Liver (tissue), 9 donors: Measurements from ENCODE around the gene CIB1. TPM values are rescaled to one million over a fixed set of nuclear protein-coding genes. Genes with fewer than 3 reads are reported as not detected.

Experiments
- DNase-seq: peaks from one replicate; pipeline ENCODE4 v3.0.0-alpha.2; 2017; ENCODE audit warnings: low spot score
- H3K27ac ChIP-seq, 2 donors: one replicate each; pipeline ENCODE4 v1.7.0; 2013; ENCODE audit warnings: inconsistent platforms in 2 of 2, low read length in 2 of 2, control low read depth in 1 of 2, low read depth in 1 of 2, mild to moderate bottlenecking in 1 of 2
- H3K27me3 ChIP-seq, 4 donors: one replicate each; pipeline versions ENCODE4 v1.6.1 to v1.7.0; 2013; ENCODE audit warnings: low read length in 3 of 4, inconsistent platforms in 1 of 4, mild to moderate bottlenecking in 1 of 4, moderate library complexity in 1 of 4; ENCODE audit not compliant: control insufficient read depth in 4 of 4, insufficient read depth in 4 of 4
- H3K36me3 ChIP-seq, 4 donors: one replicate each; pipeline versions ENCODE4 v1.6.1 to v1.7.0; 2013; ENCODE audit warnings: low read length in 3 of 4, mild to moderate bottlenecking in 3 of 4, low read depth in 1 of 4, moderate library complexity in 1 of 4; ENCODE audit not compliant: control insufficient read depth in 4 of 4, insufficient read depth in 3 of 4
- H3K4me1 ChIP-seq, 4 donors: one replicate each; pipeline versions ENCODE4 v1.6.1 to v1.7.0; 2013; ENCODE audit warnings: low read length in 3 of 4, mild to moderate bottlenecking in 3 of 4, moderate library complexity in 1 of 4; ENCODE audit not compliant: control insufficient read depth in 4 of 4, insufficient read depth in 4 of 4
- H3K4me3 ChIP-seq, 3 donors: one replicate each; pipeline versions ENCODE4 v1.6.1 to v1.7.0; 2013; ENCODE audit warnings: low read length in 3 of 3, control low read depth in 1 of 3, low read depth in 1 of 3, mild to moderate bottlenecking in 1 of 3
- H3K9ac ChIP-seq, 2 donors: one replicate each; pipeline ENCODE4 v1.7.0; 2013; ENCODE audit warnings: low read length in 2 of 2, mild to moderate bottlenecking in 2 of 2, moderate library complexity in 2 of 2, control low read depth in 1 of 2, low read depth in 1 of 2
- H3K9me3 ChIP-seq, 4 donors: one replicate each; pipeline versions ENCODE4 v1.6.1 to v1.7.0; 2013; ENCODE audit warnings: low read length in 3 of 4; ENCODE audit not compliant: control insufficient read depth in 4 of 4
- ATF3 ChIP-seq: IDR thresholded peaks from 2 replicates; pipeline ENCODE4 v1.6.1; 2016; ENCODE audit warnings: antibody characterized with exemption
- CTCF ChIP-seq: fragments of 150-350 bp; IDR thresholded peaks from 2 replicates; pipeline ENCODE4 v1.5.1; 2017; ENCODE audit warnings: improper control_type of control experiment, low read depth, low read length; ENCODE audit not compliant: missing input control
- EGR1 ChIP-seq, 2 donors: IDR thresholded peaks; 2 replicates each; pipeline ENCODE4 v1.6.1; 2016 to 2018; ENCODE audit warnings: antibody characterized with exemption in 2 of 2, low read depth in 2 of 2
- FOXA1 ChIP-seq: IDR thresholded peaks from 2 replicates; pipeline ENCODE4 v1.6.1; 2016; ENCODE audit warnings: antibody characterized with exemption
- FOXA2 ChIP-seq: IDR thresholded peaks from 2 replicates; pipeline ENCODE4 v1.6.1; 2016; ENCODE audit warnings: antibody characterized with exemption
- GABPA ChIP-seq, 2 donors: IDR thresholded peaks in 1 of 2; conservative IDR thresholded peaks in 1 of 2; 2 replicates each; pipeline ENCODE4 v1.6.1; 2016; ENCODE audit warnings: antibody characterized with exemption in 2 of 2, mild to moderate bottlenecking in 1 of 2, moderate library complexity in 1 of 2
- HNF4A ChIP-seq, 2 donors: conservative IDR thresholded peaks; 2 replicates each; pipeline ENCODE4 v1.6.1; 2016; ENCODE audit warnings: antibody characterized with exemption in 2 of 2, mild to moderate bottlenecking in 2 of 2
- HNF4G ChIP-seq: IDR thresholded peaks from 2 replicates; pipeline ENCODE4 v1.6.1; 2016; ENCODE audit warnings: antibody characterized with exemption
- JUND ChIP-seq, 2 donors: IDR thresholded peaks; 2 replicates each; pipeline ENCODE4 v1.6.1; 2016; ENCODE audit warnings: antibody characterized with exemption in 2 of 2
- NR2F2 ChIP-seq: IDR thresholded peaks from 2 replicates; pipeline ENCODE4 v1.6.1; 2016; ENCODE audit warnings: antibody characterized with exemption
- RAD21 ChIP-seq, 2 donors: IDR thresholded peaks; 2 replicates each; pipeline ENCODE4 v1.6.1; 2016; ENCODE audit warnings: antibody characterized with exemption in 2 of 2, mild to moderate bottlenecking in 2 of 2
- RXRA ChIP-seq, 2 donors: IDR thresholded peaks; 2 replicates each; pipeline ENCODE4 v1.6.1; 2017 to 2018; ENCODE audit warnings: antibody characterized with exemption in 2 of 2, mild to moderate bottlenecking in 1 of 2
- SP1 ChIP-seq: IDR thresholded peaks from 2 replicates; pipeline ENCODE4 v1.6.1; 2018; ENCODE audit warnings: antibody characterized with exemption, mild to moderate bottlenecking
- TAF1 ChIP-seq: conservative IDR thresholded peaks from 2 replicates; pipeline ENCODE4 v1.6.1; 2016; ENCODE audit warnings: antibody characterized with exemption, mild to moderate bottlenecking
- YY1 ChIP-seq: IDR thresholded peaks from 2 replicates; pipeline ENCODE4 v1.6.1; 2016; ENCODE audit warnings: antibody characterized with exemption, mild to moderate bottlenecking
- WGBS: extraction: QIAGEN DNeasy Blood & Tissue Kit; methylation state at CpG from one replicate; pipeline ENCODE4 v1.1.7; 2013; 5-methylcytosine and 5-hydroxymethylcytosine counted together
- polyA plus RNA-seq, 2 donors: library from polyadenylated mRNA; stranded (reverse) in 1 of 2; unstranded in 1 of 2; fragments of 200-250 nt in 1 of 2; fragments of >200 nt in 1 of 2; fragmentation: Nextera tagmentation in 1 of 2; extraction: Ambion mirVana in 1 of 2; gene quantifications; one replicate each; pipeline versions ENCODE4 v1.2.1 to v1.2.3, GENCODE V29; 2013 to 2015
- total RNA-seq, 2 donors: library from RNA; depleted of rRNA; stranded (reverse); fragments of >200 nt; gene quantifications; one replicate each; pipeline ENCODE4 v1.2.3, GENCODE V29; 2014
- TF ChIP-seq, protein P1 (sequence below): IDR thresholded peaks from 2 replicates; pipeline ENCODE4 v1.6.1; 2016; ENCODE audit warnings: antibody characterized with exemption
- TF ChIP-seq, protein P2 (sequence below): IDR thresholded peaks from 2 replicates; pipeline ENCODE4 v1.6.1; 2016; ENCODE audit warnings: antibody characterized with exemption
- TF ChIP-seq, protein P3 (sequence below): IDR thresholded peaks from 2 replicates; pipeline ENCODE4 v1.6.1; 2016; ENCODE audit warnings: antibody characterized with exemption, mild to moderate bottlenecking
- donor health status: healthy.
- donor health status: healthy.
- donor health status: healthy.
- donor health status: healthy.
- donor health status: healthy.

Gene CIB1
- total and polyA plus RNA-seq, 4 donors = 14.9 to 107 (median 49.3) TPM

DNA sequence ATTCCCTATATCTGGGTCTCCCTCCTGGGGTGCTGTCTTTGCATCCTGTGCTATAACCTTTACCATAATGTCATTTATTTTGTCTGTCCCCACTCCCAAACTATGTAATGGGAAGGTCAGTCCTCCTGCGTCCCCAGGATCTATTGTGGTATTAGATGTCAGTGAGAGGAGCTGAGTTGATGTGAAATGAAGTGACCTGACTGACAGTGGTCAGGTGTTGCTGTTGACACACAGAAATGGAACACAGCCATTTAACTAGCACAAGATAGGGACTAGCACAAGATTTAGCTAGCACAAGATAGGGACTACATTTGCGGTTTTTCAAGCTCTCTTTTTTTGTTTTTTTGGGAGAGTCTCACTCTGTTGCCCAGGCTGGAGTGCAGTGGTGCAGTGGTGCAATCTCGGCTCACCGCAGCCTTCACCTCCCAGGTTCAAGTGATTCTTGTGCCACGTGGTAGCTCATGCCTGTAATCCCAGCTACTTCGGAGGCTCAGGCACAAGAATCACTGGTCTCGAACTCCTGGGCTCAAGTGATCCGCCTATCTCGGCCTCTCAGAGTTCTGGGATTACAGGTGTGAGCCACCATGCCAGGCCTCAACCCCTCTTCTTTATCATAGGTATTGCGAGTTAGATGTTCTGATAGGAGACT is 36.9 kb upstream of the CIB1 start:
- H3K27me3 ChIP-seq = no peaks in the 10 kb centered on the region
- TF ChIP-seq, protein P1, sequence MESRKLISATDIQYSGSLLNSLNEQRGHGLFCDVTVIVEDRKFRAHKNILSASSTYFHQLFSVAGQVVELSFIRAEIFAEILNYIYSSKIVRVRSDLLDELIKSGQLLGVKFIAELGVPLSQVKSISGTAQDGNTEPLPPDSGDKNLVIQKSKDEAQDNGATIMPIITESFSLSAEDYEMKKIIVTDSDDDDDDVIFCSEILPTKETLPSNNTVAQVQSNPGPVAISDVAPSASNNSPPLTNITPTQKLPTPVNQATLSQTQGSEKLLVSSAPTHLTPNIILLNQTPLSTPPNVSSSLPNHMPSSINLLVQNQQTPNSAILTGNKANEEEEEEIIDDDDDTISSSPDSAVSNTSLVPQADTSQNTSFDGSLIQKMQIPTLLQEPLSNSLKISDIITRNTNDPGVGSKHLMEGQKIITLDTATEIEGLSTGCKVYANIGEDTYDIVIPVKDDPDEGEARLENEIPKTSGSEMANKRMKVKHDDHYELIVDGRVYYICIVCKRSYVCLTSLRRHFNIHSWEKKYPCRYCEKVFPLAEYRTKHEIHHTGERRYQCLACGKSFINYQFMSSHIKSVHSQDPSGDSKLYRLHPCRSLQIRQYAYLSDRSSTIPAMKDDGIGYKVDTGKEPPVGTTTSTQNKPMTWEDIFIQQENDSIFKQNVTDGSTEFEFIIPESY = no peak
- TF ChIP-seq FOXA2 = no peak
- TF ChIP-seq CTCF = no peak
- TF ChIP-seq FOXA1 = no peak
- no peak for TF ChIP-seq RXRA (IDR thresholded peaks at IDR 0.05)
- no peak for TF ChIP-seq JUND (IDR thresholded peaks at IDR 0.05)
- TF ChIP-seq RAD21 (IDR thresholded peaks at IDR 0.05) = no peak
- TF ChIP-seq EGR1 (IDR thresholded peaks at IDR 0.05; ENCODE audit: low read depth in 2 of 2) = no peak
- TF ChIP-seq YY1 = no peak
- no peak for TF ChIP-seq HNF4A (conservative IDR thresholded peaks at IDR 0.05)
- no peak for TF ChIP-seq GABPA (IDR thresholded peaks at IDR 0.05 in 1 of 2, conservative IDR thresholded peaks at IDR 0.05 in 1 of 2)
- TF ChIP-seq SP1 = no peak
- TF ChIP-seq, protein P2, sequence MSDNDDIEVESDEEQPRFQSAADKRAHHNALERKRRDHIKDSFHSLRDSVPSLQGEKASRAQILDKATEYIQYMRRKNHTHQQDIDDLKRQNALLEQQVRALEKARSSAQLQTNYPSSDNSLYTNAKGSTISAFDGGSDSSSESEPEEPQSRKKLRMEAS = no peak
- no peak for TF ChIP-seq TAF1
- TF ChIP-seq HNF4G = no peak
- TF ChIP-seq, protein P3, sequence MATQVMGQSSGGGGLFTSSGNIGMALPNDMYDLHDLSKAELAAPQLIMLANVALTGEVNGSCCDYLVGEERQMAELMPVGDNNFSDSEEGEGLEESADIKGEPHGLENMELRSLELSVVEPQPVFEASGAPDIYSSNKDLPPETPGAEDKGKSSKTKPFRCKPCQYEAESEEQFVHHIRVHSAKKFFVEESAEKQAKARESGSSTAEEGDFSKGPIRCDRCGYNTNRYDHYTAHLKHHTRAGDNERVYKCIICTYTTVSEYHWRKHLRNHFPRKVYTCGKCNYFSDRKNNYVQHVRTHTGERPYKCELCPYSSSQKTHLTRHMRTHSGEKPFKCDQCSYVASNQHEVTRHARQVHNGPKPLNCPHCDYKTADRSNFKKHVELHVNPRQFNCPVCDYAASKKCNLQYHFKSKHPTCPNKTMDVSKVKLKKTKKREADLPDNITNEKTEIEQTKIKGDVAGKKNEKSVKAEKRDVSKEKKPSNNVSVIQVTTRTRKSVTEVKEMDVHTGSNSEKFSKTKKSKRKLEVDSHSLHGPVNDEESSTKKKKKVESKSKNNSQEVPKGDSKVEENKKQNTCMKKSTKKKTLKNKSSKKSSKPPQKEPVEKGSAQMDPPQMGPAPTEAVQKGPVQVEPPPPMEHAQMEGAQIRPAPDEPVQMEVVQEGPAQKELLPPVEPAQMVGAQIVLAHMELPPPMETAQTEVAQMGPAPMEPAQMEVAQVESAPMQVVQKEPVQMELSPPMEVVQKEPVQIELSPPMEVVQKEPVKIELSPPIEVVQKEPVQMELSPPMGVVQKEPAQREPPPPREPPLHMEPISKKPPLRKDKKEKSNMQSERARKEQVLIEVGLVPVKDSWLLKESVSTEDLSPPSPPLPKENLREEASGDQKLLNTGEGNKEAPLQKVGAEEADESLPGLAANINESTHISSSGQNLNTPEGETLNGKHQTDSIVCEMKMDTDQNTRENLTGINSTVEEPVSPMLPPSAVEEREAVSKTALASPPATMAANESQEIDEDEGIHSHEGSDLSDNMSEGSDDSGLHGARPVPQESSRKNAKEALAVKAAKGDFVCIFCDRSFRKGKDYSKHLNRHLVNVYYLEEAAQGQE = no peak
- TF ChIP-seq ATF3 = no peak
- TF ChIP-seq NR2F2 = no peak
- no peak overlapping the region for H3K9ac ChIP-seq
- no peak overlapping the region for H3K27ac ChIP-seq
- peaks cover 5 to 18% (median 14%) of the 10 kb centered on the region in 4 donors for H3K4me1 ChIP-seq
- DNase-seq = no peak
- H3K4me3 ChIP-seq = no peak overlapping the region
- 94% methylated on average over 10 of the region's 10 CpGs for WGBS
- peaks cover 6 to 29% (median 13%) of the 10 kb centered on the region in 4 donors for H3K36me3 ChIP-seq
- H3K9me3 ChIP-seq = no peaks in the 10 kb centered on the region
